ENCODE measurements around the gene POLRMT.

Gene POLRMT

GRCh38 chr19:580274-580835 is 53.0 kb downstream of the POLRMT start:
- Histone ChIP-seq H3K9me3 (ENCODE audit: control insufficient read depth, low read length) (no peaks in the 10 kb centered on the region), H3K4me3 (ENCODE audit: extremely low read depth, insufficient read depth, low read length, poor library complexity, severe bottlenecking) (no peak overlapping the region), H3K36me3 (ENCODE audit: control insufficient read depth, insufficient read depth, low read length) (peaks cover 79% of the 10 kb centered on the region), H3K27ac (ENCODE audit: low read depth, low read length, severe bottlenecking) (no peak overlapping the region), H3K4me1 (ENCODE audit: control insufficient read depth, insufficient read depth, low read length, poor library complexity, severe bottlenecking) (peaks cover 7% of the 10 kb centered on the region)
- whole genome bisulfite sequencing, 2 experiments (ENCODE audit: insufficient coverage in 2 of 2), result 98% methylated on average over 20 of the region's 22 CpGs

DNA sequence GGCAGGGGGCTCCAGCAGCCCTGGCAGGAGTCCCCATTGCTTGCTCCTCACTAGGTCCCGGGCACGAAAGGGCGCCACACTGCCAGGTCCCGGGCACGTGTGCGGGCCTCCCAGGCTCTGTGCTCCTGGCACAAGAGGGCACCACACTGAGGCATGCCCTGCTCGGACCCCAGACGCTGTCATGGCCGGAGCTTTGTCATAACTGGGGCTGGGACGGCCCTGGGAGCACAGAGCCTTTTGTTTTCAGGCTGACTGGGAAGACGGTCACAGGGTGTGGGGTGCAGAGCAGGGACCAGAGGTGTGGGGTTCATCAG is 53.5 kb downstream of the POLRMT start:
- no peak overlapping the region for H3K27ac ChIP-seq (ENCODE audit: low read depth, low read length, severe bottlenecking)
- H3K36me3 ChIP-seq (ENCODE audit: control insufficient read depth, insufficient read depth, low read length), result peaks cover 79% of the 10 kb centered on the region
- H3K4me3 ChIP-seq (ENCODE audit: extremely low read depth, insufficient read depth, low read length, poor library complexity, severe bottlenecking), result no peak overlapping the region
- no peaks in the 10 kb centered on the region for H3K9me3 ChIP-seq (ENCODE audit: control insufficient read depth, low read length)
- WGBS, 2 experiments (ENCODE audit: insufficient coverage in 2 of 2), result 94 to 97% methylated on average over 11 of the region's 11 CpGs
- H3K4me1 ChIP-seq (ENCODE audit: control insufficient read depth, insufficient read depth, low read length, poor library complexity, severe bottlenecking), result peaks cover 12% of the 10 kb centered on the region

DNA sequence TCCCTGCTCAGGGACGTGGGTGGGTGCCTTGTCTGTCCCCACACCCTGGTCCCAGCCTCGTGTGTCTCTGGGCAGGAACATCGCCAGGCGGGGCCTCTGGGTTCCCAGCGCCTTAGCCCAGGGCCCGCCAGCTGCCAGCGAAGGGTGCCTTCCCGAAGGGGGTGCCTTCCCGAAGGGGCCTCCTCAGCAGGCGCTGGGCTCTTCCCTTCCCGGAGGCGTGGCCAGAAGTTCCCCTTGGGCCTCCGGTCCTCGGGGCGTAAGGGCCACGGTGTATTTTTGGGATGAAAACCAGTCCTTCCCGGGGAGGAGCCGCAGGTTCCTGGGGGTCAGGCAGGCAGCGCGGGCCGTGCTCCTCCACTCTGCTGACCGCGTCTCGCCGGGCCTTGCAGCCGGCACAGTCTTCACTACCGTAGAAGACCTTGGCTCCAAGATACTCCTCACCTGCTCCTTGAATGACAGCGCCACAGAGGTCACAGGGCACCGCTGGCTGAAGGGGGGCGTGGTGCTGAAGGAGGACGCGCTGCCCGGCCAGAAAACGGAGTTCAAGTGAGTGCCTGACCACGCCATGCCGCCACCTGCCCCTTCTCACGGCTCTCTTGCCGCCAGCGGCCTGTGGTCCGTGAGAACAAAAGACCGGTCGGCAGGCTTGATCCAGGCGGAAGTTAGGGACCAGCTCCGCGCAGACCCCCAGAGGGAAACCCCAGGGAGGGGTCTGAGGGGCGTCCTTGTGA is 54.1 kb downstream of the POLRMT start:
- Histone ChIP-seq H3K27ac (ENCODE audit: low read depth, low read length, severe bottlenecking) (no peak overlapping the region), H3K4me1 (ENCODE audit: control insufficient read depth, insufficient read depth, low read length, poor library complexity, severe bottlenecking) (peaks cover 17% of the 10 kb centered on the region), H3K9me3 (ENCODE audit: control insufficient read depth, low read length) (no peaks in the 10 kb centered on the region), H3K36me3 (ENCODE audit: control insufficient read depth, insufficient read depth, low read length) (peaks cover 79% of the 10 kb centered on the region), H3K4me3 (ENCODE audit: extremely low read depth, insufficient read depth, low read length, poor library complexity, severe bottlenecking) (no peak overlapping the region)
- WGBS, 2 experiments (ENCODE audit: insufficient coverage in 2 of 2), result 94 to 96% methylated on average over 41 of the region's 46 CpGs

DNA sequence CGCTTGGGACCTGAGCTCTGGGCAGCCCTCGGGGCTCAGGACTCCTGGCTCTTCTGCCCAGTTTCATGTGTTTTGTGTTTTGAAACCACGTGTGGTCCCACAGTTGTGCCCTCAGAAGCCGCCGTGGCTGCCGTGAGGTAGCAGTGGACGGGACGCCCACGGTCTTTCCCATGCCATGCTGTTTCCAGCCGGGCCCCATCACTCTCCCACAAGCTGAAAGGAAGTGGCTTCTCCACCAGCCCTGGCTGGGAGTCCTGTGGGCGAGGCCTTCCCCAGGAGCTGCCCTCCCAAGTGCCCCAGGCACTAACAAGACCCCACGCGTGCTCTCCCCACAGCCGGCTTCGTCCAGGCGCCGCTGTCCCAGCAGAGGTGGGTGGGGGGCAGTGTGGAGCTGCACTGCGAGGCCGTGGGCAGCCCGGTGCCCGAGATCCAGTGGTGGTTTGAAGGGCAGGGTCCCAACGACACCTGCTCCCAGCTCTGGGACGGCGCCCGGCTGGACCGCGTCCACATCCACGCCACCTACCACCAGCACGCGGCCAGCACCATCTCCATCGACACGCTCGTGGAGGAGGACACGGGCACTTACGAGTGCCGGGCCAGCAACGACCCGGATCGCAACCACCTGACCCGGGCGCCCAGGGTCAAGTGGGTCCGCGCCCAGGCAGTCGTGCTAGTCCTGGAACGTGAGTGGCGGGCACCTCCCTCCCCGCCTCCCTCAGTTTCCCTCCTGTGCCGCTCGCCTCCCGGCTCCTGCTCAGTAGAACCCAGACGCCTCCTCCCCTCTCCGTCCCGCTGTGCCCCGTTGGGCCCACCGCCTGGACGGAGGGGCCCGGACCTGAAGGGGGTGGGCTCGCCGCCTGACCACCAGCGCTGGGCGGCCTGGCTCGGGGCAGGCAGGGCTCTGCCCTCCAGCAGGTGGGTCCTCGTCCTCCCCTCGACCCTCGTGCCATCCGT is 55.6 kb downstream of the POLRMT start:
- Histone ChIP-seq H3K27ac (ENCODE audit: low read depth, low read length, severe bottlenecking) (no peak overlapping the region), H3K36me3 (ENCODE audit: control insufficient read depth, insufficient read depth, low read length) (peaks cover 65% of the 10 kb centered on the region), H3K4me3 (ENCODE audit: extremely low read depth, insufficient read depth, low read length, poor library complexity, severe bottlenecking) (no peak overlapping the region), H3K9me3 (ENCODE audit: control insufficient read depth, low read length) (no peaks in the 10 kb centered on the region), H3K4me1 (ENCODE audit: control insufficient read depth, insufficient read depth, low read length, poor library complexity, severe bottlenecking) (peaks cover 17% of the 10 kb centered on the region)
- WGBS, 2 experiments (ENCODE audit: insufficient coverage in 2 of 2), result 96% methylated on average over 62 to 66 of the region's 66 CpGs

- Histone ChIP-seq H3K4me1 (ENCODE audit: control insufficient read depth, insufficient read depth, low read length, poor library complexity, severe bottlenecking) (peaks cover 17% of the 10 kb centered on the region), H3K4me3 (ENCODE audit: extremely low read depth, insufficient read depth, low read length, poor library complexity, severe bottlenecking) (no peak overlapping the region), H3K27ac (ENCODE audit: low read depth, low read length, severe bottlenecking) (no peak overlapping the region), H3K9me3 (ENCODE audit: control insufficient read depth, low read length) (no peaks in the 10 kb centered on the region), H3K36me3 (ENCODE audit: control insufficient read depth, insufficient read depth, low read length) (peaks cover 58% of the 10 kb centered on the region)
- 93 to 96% methylated on average over 18 to 27 of the region's 28 CpGs for WGBS, 2 experiments (ENCODE audit: insufficient coverage in 2 of 2)
Observed at GRCh38 chr19:576768-577438, 56.4 kb downstream of the POLRMT start.

DNA sequence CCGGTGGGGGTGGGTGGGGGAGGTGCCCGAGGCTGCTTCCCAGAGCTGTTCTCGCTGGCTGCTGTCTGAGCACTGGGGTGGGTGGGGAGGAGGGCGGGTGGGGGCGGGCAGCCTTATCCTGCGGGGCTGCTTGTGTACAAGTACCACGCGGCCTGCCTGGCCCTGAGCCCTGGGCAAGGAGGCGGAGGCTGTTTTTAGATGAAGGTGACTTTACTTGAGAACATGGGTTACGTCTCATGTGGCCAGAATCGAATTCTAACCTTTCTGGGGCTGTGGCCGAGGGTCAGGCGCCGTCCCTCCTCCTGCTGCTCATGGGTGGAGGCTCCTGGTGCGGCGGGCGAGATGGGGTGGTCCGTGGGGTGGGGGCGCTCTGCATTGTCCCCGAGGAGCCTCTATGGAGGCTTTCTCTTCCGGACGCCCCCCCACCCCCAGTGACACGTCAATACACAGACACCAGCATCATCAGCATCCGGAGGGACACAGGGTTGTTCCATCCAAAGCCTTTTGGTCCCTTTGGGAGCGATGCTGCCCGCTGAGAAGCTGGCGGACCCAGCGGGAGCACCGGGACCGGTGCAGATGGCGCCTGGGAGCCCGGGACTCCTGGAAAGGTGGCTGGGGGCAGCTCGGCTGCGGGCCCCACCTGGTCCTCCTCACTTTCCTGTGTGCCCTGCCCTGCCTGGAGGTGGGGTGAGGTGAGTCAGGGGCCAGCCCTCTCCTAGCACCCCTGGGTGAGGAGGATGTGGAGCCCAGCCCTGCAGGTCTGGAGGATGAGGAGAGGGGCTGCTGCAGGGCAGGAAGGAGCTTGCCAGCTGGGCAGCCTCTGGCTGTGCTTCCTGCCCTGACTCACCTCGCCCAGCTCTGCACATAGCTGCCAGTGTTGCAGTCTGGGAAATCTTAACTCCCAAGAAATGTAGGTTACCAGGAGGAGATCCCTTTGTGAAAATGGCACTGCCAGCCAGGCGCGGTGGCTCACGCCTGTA is 57.5 kb downstream of the POLRMT start:
- H3K4me3 ChIP-seq (ENCODE audit: extremely low read depth, insufficient read depth, low read length, poor library complexity, severe bottlenecking), result peak overlapping the region; percentile 23

DNA sequence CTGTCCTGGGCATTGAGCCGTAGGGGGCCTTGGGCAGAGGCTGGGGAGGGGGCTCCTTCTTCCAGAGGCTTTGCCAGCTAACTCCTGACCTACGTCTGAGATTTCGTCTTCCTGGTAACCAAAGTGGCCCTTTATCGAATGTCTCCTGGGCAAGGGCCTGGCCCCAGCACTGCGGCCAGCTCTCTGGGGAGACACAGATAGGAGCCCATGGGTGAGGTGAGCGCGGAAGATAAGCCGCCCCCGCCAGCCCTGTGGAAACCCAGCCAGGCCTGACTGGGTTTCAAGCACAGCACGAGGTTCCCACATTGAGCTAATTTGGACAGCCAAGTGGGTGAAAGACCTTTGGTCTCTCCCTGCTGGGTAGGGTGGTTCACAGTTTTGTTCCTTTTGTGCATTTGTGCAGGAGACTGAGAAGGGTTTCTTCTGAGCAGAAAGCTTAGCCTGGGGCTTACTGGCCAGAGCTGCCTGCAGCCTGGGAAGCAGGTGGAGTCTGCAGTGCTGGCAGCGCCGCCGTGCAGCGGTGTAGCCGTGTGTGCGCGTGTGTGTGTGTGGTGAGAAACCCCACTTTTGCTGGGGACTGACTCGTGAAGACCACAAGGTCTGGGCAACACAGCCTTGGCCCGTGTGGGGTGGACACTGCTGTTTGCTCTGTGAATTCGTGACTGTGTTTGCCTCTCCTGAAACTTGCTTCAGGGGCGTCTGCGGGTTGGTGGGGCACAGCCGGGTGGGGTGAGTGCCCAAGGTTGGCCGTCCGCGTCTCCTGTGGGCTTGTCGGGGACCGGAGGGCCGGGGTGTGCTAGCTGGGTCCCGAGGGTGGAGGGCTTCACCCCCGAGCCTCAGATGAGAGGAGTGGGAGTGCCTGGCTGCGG is 58.4 kb downstream of the POLRMT start:
- Histone ChIP-seq H3K27ac (ENCODE audit: low read depth, low read length, severe bottlenecking) (peak overlapping the region; percentile 45), H3K4me3 (ENCODE audit: extremely low read depth, insufficient read depth, low read length, poor library complexity, severe bottlenecking) (peak overlapping the region; percentile 23), H3K9me3 (ENCODE audit: control insufficient read depth, low read length) (no peaks in the 10 kb centered on the region), H3K36me3 (ENCODE audit: control insufficient read depth, insufficient read depth, low read length) (peaks cover 40% of the 10 kb centered on the region), H3K4me1 (ENCODE audit: control insufficient read depth, insufficient read depth, low read length, poor library complexity, severe bottlenecking) (peaks cover 17% of the 10 kb centered on the region)
- WGBS, 2 experiments (ENCODE audit: insufficient coverage in 2 of 2), result 53 to 57% methylated on average over 20 to 29 of the region's 32 CpGs

More for the DNA sequence above, 57.5 kb downstream of the POLRMT start:
- Histone ChIP-seq H3K36me3 (ENCODE audit: control insufficient read depth, insufficient read depth, low read length) (peaks cover 48% of the 10 kb centered on the region), H3K27ac (ENCODE audit: low read depth, low read length, severe bottlenecking) (no peak overlapping the region), H3K4me1 (ENCODE audit: control insufficient read depth, insufficient read depth, low read length, poor library complexity, severe bottlenecking) (peaks cover 17% of the 10 kb centered on the region), H3K9me3 (ENCODE audit: control insufficient read depth, low read length) (no peaks in the 10 kb centered on the region)
- 78 to 86% methylated on average over 23 to 35 of the region's 38 CpGs for WGBS, 2 experiments (ENCODE audit: insufficient coverage in 2 of 2)

DNA sequence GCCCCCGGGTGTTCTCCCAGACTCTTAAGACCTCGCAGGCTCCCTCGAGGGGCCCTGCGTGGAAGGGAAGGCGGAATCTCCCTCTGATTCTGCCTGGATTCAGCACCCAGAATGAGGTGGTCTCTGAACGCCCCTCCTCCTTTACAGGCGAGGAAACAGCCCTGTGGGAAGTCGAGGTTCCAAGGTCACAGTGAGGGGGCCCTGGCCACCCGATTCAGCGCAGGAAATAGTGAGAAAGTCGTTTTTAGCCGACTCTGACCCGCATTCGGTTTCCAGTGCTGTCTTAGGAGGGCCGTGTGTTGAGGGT is 59.9 kb downstream of the POLRMT start:
- Histone ChIP-seq H3K4me3 (ENCODE audit: extremely low read depth, insufficient read depth, low read length, poor library complexity, severe bottlenecking) (peak overlapping the region; percentile 99), H3K27ac (ENCODE audit: low read depth, low read length, severe bottlenecking) (peak overlapping the region; percentile 46), H3K9me3 (ENCODE audit: control insufficient read depth, low read length) (no peaks in the 10 kb centered on the region), H3K36me3 (ENCODE audit: control insufficient read depth, insufficient read depth, low read length) (peaks cover 27% of the 10 kb centered on the region), H3K4me1 (ENCODE audit: control insufficient read depth, insufficient read depth, low read length, poor library complexity, severe bottlenecking) (peaks cover 17% of the 10 kb centered on the region)
- 1% methylated on average over 11 to 12 of the region's 15 CpGs for WGBS, 2 experiments (ENCODE audit: insufficient coverage in 2 of 2)

DNA sequence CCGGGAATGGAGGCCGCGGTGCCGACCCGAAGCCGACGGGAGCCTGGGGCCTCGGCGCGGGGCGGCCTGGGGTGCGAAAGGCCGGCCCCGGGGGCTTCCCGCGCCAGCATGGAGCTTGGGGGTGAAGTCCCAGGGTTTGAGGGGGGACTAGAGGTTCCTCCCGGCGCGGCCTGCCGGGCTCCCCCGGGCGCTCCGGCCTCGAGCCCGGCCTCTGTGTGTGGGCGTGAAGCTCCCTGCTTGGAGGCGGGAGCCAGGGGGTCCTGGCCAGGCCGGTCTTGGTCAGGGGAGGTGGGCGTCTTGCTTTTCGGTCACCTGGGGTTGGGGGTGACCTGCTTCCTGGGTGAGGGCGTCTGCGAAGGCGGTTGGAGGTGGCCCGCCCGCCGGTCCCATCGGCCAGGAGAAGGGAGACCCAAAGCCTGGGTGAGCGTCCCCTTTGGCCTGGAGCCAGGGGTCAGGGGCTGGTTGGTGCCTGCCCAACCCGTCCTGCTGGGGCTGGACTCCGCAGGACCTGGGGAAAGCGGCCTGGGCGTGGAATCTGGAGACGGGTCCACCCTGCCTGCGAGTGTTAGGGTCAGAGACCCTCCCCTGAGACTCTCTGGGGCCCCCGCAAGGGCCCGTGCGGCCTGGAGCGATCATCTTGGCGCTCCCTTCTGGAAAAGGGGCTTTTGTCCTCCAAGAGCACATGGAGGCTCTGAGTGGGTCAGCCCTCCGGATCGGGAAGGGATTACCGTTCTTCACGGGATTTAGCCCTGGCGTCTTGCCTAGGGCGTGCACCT is 60.4 kb downstream of the POLRMT start:
- 1% methylated on average over 37 to 49 of the region's 55 CpGs for WGBS, 2 experiments (ENCODE audit: insufficient coverage in 2 of 2)
- Histone ChIP-seq H3K9me3 (ENCODE audit: control insufficient read depth, low read length) (no peaks in the 10 kb centered on the region), H3K4me3 (ENCODE audit: extremely low read depth, insufficient read depth, low read length, poor library complexity, severe bottlenecking) (peak overlapping the region; percentile 99), H3K27ac (ENCODE audit: low read depth, low read length, severe bottlenecking) (peak overlapping the region; percentile 69), H3K36me3 (ENCODE audit: control insufficient read depth, insufficient read depth, low read length) (peaks cover 22% of the 10 kb centered on the region), H3K4me1 (ENCODE audit: control insufficient read depth, insufficient read depth, low read length, poor library complexity, severe bottlenecking) (peaks cover 18% of the 10 kb centered on the region)

Data from mesodermal cell (in vitro differentiated cells).